ENCODE data around the gene ZNF8.

GRCh38 chr19:58279042-58279924 lies 528 bp downstream of the ZNF8 start:
- TF ChIP-seq CTCF (IDR thresholded peaks at IDR 0.05) (no peak), EZH2 (IDR thresholded peaks at IDR 0.05; ENCODE audit: borderline replicate concordance, insufficient read depth, low read depth, low read length, poor library complexity, severe bottlenecking) (no peak)
